NCI-H2171 (cell line): ENCODE data around the gene ARHGEF17.

ENCODE experiments used
- DNase-seq: peaks from one replicate; lab custom pipeline; 2025; lab: John Stamatoyannopoulos, UW

Gene ARHGEF17

DNA sequence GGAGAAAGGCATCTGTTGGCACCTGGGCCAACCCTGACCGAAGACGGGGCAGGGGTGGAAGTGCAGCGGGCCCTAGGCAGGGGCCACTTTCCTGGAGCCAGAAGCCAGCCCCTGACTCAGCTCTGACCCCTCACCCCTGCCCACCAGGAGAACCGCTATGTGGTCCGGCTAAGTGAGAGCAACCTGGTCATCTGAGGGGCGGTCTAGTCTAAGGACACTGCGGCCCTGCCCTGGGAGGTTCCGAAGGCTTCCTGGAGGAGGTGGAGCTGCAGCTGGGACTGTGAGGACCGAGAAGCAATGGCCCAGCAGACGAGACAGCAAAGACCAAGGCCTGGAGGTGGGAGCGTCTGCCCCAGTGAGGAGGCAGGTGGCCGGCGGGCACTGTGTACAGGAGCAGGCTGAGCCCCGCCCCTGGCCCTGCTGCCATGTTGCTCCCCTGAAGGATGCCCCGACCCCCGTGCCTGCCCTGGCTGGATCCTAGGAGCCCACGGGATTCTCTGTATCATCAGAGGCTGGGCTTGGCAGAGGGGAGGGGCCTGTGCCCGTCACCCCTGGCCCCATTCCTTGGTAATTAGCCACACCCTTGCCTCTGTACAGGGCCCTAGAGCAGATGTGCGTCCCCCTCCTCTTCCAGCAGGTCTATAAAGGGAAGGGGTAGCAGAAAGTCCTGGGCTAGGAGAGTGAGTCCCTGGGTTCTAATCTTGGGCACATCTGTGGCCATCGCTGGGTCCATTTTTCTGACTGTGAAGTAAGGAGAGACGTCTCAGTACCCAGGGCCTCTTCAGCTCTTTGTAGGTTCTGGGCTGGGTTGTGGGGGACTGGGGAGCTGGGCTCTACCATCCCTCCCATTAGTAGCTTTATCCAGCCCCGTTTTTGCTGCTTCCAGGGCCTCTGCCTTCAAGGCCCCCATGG, 87.5 kb downstream of the ARHGEF17 start:
- DNase-seq: no peak

DNA sequence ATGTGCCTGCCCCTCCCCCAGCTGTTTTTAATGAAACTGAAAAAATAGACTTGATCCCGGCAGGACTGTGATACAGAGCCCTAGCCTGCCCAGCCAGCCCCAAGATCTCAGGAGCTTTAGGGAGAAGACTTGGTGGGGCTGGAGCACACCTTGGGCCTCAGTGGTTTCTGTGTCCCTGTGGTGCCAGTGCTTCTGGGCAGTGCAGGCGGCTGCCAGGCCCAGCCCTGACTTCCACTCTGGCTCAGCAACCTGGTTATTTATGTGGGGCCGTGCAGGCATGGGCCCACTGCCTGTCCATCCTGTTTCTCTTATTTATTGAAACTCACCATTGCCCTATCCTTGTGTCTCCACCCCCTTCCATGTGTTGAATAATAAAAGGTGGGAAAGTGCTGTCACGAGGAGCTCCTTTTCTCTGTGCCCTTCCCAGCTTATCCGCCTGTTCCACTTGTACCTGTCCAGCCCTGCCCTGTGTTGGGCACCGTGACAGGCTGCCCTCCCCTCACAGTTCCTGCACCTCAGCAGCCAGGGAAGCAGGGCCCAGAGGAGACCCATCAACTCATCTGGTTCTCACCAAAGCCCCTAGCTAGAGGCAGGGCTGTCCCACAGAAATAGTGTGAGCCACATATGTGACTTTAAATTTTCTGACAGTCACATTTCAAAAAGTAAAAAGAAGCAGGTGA, 88.3 kb downstream of the ARHGEF17 start:
- DNase-seq: no peak

DNA sequence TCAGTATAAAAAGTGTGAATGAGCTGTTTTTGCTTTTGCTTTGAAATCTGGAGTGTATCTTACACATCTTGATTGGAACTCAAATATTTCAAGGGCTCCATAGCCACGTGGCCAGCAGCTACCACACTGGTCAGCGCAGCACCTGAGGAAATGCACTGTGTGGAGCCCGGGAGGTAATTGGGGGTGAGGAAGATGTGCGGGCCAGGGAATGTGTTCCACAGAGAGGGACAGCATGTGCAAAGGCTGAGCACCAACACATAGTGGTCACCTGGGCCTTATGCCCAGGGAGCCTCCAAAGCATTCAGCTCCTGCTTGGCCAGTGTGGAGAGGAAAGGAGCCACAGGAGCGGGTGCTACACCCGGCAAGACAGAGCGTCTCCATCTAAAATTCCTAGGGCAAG, 88.9 kb downstream of the ARHGEF17 start:
- DNase-seq: no peak

DNA sequence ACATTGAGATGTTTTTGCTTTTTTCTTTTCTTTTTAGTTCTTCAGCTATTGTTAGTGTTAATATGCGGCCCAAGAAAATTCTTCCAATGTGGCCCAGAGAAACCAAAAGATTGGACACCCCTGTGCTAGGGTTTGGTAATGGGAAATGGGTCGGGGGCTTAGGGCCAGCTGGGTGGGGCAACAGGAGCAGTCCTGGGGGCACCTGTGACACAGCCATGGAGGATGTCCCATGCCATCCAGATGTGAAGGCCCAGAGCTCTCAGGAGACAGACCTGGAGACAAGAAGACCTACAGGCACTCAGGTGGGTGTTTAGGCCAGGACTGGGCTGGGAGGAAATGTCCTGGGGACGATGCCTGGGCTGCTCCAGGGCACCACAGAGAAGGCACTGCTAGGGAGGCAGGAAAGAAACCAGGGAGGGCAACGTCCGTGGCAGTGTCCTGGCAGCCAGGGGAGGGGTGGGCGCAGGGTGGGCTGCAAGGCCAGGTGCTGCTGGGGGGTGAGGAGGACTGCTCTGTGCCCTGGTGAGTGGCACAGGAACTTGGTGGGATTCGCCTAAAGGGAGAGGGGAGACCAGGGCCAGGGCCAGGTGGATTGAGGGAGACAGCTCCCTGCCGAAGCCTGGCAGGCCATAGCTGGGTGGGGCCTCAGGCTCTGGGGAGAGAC, 89.5 kb downstream of the ARHGEF17 start:
- DNase-seq: no peak

DNA sequence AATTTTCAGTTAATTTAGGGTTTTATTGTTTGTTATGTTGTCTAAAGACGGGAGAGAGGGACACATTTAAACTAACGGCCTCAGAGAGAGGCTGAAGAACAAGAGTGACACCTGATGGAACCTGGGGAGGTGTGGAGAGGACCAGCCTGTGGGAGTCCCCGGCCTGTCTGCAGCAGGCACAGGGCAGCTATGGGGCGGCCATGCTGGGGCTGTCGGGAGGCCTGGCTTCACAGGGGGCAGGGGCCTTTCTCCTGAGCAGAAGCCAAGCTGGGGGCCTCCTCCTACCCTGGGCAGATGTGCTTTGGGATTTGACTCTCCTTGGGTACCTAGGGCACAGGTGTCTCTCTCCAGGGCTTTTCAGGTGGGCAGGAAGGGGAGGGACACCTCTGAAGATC, 90.1 kb downstream of the ARHGEF17 start:
- no peak for DNase-seq

DNA sequence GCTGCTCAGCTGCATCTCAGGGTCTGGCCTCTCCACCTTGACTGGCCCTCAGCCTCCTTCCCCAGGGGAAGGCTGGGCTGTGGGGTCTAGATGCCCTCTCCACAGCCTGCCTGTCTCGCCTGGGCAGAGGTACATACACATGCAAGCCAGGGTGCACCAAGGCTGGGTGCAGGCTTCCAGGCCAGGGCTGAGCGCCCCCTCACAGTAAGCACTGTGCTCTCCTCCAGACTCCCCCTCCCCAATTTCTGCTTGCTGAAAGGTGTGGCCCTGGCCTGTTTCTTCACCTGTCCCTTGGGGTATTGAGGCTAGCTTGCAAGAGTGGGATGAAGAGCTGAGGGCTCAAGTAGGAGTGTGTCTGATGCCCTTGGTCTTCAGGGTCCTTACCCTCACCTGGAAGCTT, 90.6 kb downstream of the ARHGEF17 start:
- DNase-seq: no peak

DNA sequence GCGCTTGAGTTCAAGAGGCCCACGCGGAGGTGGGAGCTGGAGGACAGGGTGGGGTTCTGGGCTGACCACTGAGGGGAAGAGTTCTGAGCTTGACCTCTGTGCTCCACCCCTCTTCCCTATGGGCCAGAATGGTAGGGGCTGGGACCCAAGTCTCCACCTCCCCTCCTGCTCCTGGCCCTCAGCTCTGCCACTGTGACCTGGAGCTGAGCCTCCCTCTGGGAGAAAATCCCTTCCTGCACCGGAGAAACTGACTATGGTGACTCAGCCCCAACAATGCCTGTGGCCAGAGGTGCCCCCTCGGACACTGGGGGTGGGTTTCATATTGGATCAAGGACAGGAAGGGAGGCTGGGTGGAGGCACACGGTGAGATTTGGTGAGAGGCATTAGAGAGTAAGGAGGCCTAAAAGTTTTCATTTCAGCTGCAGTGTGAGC, 91.1 kb downstream of the ARHGEF17 start:
- DNase-seq: no peak

DNA sequence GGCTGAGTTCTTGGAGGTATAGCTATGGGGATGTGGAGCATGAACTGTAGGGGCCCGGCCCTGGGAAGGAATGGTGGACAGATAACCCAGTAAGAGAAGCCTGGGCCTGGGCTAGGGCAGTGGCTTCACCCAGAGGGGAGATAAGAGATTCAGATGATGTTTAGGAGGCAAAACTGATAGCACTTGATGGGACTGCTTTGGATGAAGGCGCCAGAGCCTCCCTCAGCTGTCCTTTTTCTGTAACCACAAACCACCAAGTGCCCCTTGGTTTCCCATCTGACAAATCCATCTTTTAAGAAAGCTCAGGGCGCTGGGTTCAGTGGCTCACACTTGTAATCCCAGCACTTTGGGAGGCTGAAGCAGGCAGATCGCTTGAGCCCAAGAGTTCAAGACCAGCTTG, 91.6 kb downstream of the ARHGEF17 start:
- DNase-seq: no peak

DNA sequence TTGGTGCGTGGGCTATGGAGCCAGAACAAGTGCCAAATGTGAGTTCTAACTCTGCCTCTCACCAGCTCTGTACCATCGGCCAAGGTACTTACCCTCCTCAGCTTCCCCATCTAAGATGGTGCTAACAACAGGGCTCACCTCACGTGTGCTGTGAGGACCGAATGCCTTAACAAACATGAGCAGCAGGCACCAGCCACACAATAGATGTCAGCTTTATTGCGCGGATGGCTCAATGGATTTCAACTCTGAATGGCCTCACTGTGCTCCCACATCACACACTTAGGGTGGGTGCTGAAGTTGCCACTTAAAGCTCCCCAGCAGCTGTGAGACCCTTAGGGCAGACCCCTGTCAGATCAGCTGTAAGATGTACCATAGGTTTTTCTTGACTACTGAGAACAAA, 92.2 kb downstream of the ARHGEF17 start:
- DNase-seq: no peak

DNA sequence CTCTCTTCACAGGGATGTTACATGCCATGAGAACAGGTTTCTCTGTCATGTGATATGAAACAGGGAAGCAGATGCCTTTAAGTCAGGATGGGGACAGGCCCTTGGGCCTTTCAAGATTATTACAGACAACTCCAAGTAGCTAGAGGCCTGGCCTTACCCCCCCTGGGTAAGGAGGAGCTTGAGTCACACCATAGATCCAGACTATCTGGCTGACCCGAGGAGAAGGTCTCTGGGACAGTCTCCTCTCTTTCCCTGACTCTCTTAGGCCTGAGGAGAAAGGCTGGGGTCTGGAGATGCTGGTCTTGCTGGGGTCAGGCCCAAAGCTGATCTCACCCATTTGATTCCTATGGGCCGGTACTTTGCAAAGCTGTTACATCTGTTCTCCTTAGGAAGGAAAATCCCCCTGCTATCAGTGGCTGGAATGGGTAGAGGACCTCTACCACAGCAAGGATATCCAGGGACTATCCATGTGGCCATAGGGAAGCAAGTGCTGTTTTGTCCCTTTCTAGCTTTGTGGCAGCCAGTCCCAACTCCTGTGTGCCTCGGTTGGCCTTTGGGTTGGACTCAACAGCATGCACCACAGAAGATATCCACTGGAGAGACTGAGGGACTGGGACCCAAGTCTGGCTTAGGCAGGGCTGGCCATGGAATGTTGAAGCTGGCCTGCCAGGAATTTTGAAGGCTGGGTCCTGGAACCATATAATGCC, 93.3 kb downstream of the ARHGEF17 start:
- DNase-seq: no peak

DNA sequence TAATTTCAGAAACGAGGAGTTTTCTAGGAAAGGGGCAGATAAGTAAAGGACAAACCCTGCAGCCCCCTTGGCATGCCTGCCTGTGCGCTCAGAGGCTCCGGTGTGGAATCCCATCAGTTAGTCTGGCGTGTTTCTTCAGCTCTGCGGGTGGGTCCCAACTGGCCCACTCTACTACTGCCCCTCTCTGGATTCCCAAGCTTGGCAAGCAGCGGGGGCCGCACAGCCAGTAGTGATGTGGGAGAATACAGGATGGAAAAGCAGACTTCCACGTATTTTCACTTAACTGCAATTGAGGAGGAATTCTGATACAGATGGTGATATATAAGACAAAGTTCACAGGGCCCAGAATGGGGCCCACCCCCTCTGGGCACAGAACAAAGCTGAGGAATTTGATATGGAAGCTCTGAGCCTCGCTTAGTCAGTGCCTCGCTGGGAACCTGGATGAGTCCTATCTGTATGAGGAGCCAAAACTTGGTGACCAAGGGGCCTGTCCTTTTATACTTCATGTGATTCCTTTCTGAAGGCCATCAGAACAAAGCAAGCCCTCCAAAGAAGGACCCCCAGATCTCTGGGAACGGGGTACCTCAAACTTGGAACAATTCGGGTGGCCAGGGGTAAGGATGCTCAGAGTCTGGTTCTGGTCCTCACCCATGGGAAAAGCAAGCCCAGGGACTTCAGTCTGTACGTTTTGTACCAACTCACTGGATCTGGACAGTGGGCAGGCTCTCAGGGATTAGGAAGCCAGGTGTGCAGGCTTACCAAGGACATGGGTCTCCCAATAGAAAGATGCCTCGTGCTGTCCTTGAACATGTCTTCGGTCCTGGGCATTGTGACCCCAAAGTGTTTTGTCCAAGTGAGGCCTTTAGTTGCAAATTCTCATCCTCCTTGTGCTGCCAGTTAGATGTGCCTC, 94.1 kb downstream of the ARHGEF17 start:
- no peak for DNase-seq

DNA sequence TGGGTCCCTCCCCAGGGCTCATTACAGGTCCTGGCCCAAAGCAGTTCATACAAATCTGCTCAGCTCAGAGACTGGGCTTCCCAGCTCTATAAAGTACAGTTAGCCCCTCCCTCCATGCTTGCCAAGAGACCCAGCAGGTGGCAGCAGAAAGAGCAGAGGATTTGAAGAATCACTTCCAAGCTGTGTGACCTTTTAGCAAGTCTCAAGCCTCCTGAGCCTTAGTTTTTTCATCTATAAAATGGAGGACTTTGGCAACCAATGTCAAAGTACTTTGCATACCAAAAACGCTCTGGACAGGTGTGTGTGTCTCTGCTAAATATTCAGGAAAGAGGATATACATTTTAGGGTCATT, 94.7 kb downstream of the ARHGEF17 start:
- no peak for DNase-seq

DNA sequence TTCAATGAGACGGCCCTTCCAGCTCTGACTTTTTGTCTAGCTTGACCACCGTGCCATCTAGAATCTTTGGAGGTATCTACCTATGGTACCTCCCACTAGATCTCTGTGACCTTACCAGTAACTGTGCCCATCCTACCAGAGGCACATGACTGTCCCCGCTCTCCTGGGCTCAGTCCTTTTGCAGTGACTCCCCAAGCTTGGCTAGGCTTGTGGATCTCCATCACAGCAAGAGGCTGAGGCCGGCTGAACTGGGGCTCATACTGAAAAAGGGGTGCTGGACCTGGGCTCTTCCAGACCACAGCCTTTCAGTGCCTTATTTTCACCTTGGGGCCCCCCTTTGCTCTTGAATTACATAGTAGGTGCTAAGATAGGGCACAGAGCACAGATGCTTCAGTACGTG, 95.5 kb downstream of the ARHGEF17 start:
- DNase-seq: no peak

DNA sequence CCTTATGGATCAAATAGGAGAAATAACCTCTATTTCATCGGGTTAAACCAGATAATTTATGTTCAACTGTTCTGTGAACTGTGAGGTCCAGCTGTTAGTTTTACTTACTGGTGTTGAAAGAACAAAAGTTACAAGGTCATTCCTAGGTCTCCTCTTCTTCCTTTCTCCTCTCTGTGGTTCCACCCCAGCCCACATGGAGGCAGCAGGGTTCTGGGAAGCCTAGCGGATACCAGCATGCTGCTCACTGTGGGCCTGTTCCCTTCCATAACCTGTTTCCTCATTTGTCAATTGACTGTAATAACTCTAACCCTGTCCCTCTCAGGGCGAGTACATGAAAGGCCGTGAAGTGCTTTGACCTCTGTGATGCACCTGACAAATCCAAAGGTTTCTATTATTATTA, 96.0 kb downstream of the ARHGEF17 start:
- DNase-seq: no peak

DNA sequence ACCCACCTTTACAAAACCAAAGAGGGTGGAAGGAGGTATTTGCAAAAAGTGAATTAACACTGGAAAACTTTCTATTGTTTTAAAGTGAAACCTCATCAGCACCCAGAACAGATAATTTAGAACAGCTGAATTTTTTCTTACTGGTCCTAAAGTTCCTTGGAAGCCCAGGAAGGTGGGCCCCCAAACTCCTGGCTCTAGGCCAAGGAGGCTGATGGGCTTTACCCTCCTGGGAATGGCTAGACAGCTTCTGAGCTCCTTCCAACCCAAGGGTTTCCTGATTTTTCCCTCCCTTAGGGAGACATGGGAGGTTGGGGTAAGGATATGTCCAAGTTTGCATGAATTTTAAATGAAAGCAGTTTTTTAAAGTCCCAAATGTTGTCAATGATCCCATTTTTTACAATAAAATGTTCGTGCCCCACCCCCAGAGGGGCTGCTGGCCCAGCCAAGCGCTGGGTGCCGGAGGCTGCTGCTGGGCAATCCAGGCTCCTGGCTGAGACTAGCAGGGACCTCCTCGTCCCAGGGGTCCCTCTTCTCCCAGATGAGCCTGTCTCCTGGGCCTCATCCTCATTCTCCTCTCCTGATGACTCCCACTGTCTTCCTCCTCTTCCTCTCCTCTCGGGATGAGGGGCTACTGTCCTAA, 96.5 kb downstream of the ARHGEF17 start:
- no peak for DNase-seq

DNA sequence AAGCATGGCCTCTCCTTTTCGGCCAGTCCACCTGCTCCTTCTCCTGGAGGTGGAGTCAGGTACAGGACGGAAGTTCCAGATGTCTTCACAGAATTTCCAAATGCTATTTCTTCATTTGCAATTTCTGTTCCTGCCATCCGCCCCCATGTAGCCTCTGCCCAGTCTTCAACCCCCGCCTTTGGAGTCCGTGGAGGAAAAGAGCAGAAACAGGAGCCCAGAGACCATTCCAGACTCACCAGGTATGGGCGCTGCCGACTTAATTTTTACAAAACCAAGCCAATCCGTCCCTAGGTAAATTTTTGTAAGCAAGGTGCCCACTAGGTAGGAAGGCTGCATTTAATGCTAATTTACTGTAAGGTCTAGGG, 97.1 kb downstream of the ARHGEF17 start:
- DNase-seq: no peak

DNA sequence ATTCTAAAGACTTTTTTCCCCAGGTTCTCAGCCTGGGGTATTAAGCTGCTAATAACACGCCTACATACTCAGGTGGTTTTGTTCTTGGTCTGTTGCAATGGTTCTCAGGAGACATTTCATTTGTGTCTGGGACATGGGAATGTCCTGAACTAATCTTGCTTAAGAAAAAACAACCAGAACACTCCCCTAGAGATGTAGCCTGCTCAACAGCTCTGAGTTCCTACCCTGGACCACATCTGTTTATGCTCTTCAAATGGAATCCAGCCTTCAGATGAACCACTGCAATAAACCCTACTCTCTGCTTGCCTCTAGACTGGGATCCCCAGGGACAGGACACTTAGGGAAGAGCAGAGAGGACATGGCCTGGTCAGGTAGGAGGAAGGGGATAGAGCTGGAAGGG, 98.1 kb downstream of the ARHGEF17 start:
- DNase-seq: no peak

DNA sequence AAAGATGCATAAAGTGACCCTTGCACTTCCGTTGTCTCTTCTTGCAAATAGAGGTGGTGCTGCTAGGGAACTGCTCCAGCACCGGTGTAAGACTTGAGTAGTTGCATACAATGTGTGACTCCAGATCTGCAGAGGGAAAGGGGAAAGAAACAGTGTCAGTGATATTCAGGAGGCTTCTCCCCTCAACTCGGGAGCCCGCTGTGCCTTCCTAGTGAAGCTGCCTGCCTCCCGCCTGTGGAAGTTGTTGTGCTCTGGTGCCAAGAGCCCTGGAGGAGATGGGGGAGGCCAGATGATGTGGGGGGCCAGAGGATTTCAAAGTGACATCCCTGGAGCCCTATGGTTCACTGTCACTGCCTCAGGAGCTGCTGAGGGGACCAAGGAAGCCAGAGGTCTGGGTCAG, 98.5 kb downstream of the ARHGEF17 start:
- no peak for DNase-seq

DNA sequence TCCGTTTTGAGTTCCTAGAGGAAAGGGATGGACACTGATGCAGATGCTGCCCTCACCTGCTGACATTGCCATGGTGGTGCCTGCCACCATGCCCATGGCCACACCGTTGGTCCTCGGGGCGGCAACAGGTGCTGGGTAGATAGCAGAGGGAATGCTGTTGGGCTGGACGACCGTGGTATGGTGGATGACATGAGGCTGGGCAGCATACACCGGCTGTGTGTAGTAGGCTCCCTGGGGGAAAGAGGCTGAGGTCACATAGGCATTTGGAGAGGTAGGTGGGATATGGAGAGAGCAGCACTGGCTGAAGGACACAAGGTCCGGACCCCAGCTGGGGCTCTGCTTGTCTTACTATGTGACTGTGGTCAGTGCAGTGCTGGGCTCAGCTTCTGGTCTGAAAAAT, 101.4 kb downstream of the ARHGEF17 start:
- no peak for DNase-seq

DNA sequence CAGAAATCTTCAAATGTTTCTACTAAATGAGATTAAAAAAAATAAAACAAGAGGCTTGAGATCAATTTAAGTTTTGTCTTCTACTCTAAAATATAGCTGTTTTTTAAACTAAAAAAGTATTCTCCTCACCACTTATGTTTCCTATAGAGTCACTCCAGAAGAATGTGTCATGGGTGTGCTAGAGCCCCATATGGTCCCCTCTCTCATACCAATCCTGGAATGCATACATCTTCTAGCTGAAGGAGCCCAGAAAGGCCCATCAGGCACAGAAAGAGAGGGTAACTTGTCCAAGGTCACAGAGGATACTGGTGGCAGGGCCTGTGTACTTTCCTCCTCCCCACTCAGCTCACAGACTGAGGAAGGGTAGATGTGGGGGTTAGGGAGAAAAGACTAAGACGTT, 102.6 kb downstream of the ARHGEF17 start:
- no peak for DNase-seq

DNA sequence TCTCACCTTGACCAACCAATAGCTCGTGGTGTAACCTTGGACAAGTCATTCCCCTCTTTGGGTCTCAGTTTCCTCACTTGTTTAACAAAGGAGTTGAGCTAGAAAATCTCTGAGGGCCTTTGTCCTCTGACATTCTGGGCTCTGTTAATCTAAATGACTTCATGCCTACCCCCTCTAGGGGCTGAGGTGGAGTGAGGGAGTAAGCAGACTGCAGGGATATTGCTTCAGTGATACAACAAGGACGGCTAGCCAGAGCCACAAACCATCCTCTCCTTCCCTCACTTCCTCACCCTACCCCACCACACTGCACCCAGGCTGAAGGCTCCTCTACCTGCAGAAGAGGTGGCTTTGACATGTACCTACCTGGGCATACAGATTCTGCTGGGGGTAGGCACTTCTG, 103.0 kb downstream of the ARHGEF17 start:
- no peak for DNase-seq
